ENCODE data around the gene SPEG.

Gene SPEG

GRCh38 chr2:219524817-219525216 lies 90.2 kb downstream of the SPEG start:
- H3K27ac ChIP-seq = no peak overlapping the region
- TF ChIP-seq CTCF (conservative IDR thresholded peaks at IDR 0.05) = no peak

- TF ChIP-seq CTCF (conservative IDR thresholded peaks at IDR 0.05) = no peak
- H3K27ac ChIP-seq = no peak overlapping the region; the same call in 1 of the 2 replicates
Measured at GRCh38 chr2:219525533-219526232, 91.0 kb downstream of the SPEG start.

DNA sequence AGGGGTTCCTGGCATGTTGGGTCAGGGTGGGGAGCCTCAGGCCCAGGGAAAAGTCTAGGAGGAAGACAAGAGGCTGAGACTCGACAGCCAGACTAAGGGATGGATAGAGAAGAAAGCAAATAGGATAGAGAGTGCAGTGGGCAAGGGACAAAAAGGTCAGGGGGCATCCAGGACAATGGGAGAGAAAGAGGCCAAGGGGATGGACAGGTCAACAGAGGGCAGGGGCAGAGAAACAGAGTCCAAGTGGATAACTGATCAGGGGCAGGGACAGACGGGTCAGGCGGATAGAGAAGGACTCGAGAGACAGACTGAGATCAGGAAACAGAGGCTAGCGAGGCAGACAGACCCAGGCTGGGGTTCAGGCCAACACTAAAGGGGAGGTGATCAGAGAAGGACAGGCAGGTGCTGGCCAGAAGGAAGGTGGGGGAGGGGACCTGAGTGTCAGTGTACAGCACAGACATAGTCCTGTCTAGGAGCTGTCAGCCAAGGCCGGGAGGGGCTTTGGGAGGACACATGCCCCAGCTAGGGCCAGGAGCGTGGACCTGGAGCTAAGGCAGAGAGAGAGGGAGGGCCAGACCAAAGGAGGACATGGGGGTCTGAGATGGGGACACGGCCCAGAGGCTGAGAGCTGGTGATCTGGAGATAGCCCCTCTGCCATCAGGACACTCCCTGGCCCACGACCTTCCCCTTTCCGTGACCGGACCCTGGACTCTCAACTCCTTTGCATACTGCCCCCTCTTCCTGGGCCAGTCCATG lies 91.9 kb downstream of the SPEG start:
- H3K27ac ChIP-seq = peak overlapping the region; percentile 38; the same call in 1 of the 2 replicates
- no peak for TF ChIP-seq CTCF (conservative IDR thresholded peaks at IDR 0.05)

DNA sequence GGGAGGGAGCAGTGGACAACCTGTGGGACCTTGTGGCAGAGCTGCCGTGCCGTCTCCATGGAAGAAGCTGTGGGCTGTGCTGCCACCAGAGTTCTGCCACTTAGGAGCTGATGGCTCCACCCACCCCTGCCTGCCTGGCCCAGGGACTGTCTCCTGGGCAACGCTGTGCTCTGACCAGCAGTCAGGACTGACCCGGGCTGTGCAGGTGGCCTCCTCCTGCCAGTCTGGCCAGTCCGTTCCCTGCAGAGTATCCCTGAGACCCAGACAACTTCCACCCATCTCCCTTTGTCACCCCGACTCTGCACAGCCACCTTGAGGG lies 92.4 kb downstream of the SPEG start:
- H3K27ac ChIP-seq = peak overlapping the region; percentile 38; the same call in 1 of the 2 replicates
- TF ChIP-seq CTCF (conservative IDR thresholded peaks at IDR 0.05) = no peak

- no peak overlapping the region for H3K27ac ChIP-seq
Measured at GRCh38 chr2:219527472-219527871, 92.8 kb downstream of the SPEG start.

GRCh38 chr2:219530048-219530963 lies 95.7 kb downstream of the SPEG start:
- peak; percentile 94 for TF ChIP-seq CTCF (conservative IDR thresholded peaks at IDR 0.05)
- H3K27ac ChIP-seq = no peak overlapping the region

More at GRCh38 chr2:219527472-219527871, 92.8 kb downstream of the SPEG start:
- TF ChIP-seq CTCF (conservative IDR thresholded peaks at IDR 0.05) = no peak

Data from VCaP (cell line).